Measurements from ENCODE around the gene STKLD1.
"Not testable (repeated sequence)": the region's sequence is repeated elsewhere in the genome, so short reads cannot be mapped to it uniquely, and the experiment has no call there.

STKLD1 gene

DNA sequence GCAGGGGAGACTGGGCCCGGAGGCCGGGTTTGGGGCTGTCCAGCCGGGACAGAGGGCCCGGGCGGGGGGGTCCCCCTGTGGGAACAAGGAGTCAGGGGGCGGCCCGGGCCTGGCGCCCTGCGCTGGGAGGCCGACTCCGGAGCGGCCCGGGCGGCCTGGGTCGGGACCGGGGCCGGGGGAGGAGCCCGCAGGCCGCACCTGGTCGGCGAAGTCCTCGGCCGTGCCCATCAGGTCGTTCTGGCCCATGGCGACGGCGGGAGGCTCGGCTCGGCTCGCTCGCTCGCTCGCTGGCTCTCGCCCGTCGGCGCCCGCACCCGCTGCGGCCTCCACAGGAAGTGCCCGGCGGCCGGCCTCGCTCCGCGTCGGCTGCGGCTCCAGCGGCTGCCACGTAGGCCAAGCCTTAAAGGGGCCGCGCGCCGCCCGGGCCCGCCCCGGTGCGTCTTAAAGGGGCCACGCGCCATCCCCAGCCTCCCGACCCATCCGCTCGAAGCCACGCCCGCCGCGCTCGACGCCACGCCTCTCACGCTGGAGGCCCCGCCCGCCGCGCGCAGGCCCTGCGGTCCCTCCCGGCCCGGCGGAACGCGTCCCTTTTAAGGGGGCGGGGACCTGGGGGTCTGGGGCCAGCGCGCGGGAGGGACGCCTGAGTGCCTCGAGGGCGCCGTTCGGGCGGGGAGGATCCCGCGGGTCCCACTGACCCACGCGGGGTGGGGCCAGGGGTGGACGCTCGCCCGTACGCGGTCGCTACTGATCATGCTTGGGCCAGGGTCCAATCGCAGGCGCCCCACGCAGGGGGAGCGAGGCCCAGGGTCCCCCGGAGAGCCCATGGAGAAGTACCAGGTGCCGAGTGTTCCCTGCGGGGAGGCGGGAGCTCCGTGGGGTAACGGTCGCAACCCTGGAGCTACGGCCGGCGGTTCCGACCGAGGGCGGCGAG lies at the start of gene STKLD1, which contains the start of gene SURF4:
STKLD1 (plus strand) TSS at position 643 of the 931 bp plus-strand sequence; CDS start at position 751, 108 bp downstream.
SURF4 (minus strand) TSS at position 337 of the 931 bp plus-strand sequence; CDS start at position 246, 91 bp downstream.
- DNase-seq (ENCODE audit: low spot score) = peak; percentile 99

DNA sequence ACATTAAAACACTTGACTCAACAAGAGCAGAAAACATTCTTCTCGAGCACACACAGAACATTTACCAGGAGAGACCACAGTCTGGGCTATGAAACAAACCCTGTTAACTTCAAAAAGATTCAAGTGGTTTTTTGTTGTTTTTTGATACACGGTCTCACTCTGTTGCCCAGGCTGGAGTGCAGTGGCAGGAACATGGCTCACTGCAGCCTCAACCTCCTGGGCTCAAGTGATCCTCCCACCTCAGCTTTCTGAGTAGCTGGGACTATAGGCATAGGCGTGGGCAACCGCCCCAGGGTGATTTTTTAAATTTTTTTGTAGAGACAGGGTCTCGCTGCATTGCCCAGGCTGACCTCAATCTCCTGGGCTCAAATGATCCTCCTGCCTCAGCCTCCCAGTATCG lies 49.1 kb upstream of the STKLD1 start:
- not testable (repeated sequence) for DNase-seq (ENCODE audit: low spot score)

DNA sequence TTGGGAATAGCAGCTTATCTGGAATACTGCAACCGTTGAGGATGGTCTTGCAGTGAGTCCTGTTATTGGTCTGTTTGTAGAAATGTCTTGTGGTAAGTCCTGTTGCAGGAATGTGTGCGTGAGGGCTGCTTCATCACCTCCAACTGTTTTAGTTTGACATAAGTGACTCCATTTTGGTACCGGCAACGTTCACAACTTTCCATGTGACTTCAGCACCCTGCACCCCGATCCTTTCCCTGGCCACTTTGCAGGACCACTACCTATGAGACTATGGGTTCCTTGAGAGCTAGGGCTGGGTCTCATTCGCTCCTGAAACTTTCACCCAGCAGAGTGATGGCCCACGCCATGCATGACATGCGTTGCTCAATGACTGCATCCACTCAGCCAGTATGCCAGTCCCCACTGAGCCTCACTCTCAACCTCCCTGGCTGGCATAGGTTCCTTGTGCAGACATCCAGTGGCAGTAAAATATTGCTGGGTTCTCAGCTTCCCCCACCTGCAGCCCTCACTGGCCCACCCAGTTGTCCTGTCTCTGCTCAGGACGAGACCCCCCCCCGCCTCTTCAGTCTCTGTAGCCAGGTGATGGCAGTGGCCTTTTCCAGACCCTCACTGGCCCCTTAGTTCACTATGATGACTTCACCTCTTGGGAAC lies 48.2 kb upstream of the STKLD1 start:
- DNase-seq (ENCODE audit: low spot score) = no peak

DNA sequence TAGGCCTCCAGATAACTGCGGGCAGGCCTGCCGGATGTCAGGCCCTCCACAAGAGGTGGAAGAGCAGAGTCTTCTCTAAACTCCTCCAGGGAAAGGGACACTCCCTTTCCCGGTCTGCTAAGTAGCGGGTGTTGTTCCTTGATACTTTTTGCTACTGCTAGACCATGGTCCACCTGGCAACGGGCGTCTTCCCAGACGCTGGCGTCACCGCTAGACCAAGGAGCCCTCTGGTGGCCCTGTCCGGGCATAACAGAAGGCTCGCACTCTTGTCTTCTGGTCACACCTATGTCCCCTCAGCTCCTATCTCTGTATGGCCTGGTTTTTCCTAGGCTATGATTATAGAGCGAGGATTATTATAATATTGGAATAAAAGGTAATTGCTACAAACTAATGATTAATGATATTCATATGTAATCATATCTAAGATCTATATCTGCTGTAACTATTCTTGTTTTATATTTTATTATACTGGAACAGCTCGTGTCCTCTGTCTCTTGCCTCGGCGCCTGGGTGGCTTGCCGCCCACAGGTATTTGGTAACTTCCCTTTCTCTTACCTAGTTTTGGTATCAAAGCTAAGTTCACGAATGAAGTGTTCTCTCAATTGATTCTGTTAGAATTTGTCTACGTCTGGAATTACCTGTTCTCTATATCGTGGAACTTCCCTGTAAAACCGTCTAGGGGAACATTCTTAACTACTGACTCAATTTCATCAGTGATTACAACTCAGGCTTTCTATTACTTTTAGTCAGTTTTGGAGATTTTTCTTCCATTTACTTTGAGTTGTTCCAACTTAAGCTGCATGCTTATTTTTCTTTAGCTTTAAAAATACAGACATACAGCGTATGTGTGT lies 46.6 kb upstream of the STKLD1 start:
- DNase-seq (ENCODE audit: low spot score) = not testable (repeated sequence)

DNA sequence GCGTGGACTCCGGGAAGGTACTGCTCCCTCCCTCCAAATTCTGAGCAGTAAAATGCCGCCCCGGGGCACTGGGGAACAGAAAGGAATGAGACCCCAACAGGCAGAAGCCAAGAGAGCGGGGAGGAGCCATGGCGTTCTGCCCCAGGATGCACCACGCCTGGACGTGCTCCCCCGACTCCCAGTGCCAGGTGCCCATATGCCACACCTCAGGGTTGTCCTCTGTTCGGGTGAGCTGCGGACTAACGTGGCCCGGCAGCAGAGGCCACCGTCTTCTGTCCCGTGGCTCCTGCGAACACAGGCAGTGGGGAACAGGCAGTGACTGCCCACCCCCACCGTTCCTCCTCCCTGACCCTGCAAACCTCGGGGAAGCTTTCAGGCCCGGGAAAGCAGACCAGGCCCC lies 44.9 kb upstream of the STKLD1 start:
- DNase-seq (ENCODE audit: low spot score) = no peak

DNA sequence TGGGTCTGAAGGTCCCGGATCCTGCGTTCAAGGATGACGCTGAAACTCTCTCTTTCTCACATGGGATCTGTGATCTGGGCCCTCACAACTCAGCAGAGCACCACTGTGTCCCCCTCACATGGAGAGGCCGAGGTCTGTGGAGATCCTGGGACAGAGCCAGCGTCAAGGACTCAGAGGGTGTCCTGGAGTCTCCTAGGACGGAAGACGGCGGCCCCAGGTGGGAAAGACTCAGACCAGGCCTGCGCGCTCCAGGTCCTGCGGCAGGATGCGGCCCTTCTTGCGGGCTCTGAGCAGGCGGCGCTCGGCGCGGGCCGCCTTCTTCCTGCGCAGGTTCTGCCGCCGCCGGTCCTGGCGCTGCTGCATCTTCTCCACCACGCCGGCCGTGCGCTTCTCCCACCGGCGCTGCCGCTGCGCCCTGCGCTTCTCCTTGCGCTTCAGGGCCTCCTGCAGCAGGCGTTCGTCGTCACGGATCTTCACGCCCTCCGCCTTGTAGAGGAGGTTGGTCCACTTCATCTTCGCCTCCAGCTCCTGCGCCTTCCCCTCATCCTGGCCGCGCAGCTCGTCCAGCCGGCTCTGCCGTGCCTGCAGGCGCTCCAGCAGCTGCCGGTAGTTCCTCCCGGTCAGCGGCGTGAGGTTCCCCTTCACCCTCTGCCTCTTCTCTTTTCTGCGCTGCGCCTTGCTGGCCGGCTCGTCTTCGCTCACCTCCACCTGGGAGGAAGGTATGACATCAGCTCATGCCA lies 44.4 kb upstream of the STKLD1 start:
- DNase-seq (ENCODE audit: low spot score) = no peak

DNA sequence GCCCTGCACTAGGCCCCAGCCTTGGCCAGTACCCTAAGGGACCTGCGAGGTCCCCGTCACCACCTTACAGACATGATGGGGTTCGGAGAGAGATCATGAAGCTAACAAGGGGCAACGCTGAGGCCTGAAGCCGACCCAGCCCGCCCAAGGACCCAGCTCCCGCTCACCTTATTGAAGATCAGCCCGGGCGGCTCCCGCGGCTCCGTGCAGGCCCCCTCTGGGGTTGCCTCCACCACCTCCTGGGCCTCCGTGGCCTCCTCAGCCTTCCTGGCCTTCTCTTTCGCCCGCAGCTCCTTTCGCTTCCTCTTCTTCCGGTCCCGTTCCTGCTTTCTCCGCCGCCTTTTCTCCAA lies 43.8 kb upstream of the STKLD1 start:
- DNase-seq (ENCODE audit: low spot score) = no peak

DNA sequence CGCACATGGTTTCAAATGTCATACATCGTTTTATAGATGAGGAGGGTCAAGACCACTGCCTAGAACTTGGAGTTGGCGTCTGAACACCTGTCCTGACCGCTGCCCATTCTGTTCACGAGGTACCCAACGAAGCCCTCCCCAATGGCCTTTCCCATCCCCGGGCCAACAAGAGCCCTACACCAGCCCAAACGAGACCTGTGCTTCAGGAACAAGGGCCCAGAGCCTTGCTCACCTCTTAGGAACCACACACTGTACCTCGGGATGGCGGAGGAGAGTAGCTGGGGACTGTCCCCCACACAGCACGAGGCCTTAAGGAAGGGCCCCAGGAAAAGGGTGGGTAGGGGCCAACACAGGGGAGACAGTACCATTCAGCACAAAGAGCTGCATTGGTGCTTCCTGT lies 43.2 kb upstream of the STKLD1 start:
- no peak for DNase-seq (ENCODE audit: low spot score)

DNA sequence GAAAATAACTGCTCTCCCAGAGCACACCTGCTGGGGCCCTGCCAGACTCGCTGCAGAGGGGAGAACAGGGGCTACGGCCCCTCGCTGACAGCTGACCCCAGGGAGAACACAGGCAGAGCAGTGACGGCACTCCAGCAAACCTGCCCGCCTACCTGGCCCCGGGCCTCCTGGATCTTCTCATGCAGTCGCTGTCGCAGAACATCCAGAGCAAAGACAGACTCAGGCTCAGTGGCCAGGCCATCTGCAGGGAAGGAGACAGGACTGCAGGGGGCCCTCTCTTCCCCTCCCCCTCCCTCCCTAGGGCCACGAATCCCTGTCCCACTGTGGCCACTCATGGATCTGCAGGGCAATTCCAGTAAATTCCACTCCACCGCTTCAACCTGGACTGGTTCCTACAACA lies 42.6 kb upstream of the STKLD1 start:
- DNase-seq (ENCODE audit: low spot score) = no peak

DNA sequence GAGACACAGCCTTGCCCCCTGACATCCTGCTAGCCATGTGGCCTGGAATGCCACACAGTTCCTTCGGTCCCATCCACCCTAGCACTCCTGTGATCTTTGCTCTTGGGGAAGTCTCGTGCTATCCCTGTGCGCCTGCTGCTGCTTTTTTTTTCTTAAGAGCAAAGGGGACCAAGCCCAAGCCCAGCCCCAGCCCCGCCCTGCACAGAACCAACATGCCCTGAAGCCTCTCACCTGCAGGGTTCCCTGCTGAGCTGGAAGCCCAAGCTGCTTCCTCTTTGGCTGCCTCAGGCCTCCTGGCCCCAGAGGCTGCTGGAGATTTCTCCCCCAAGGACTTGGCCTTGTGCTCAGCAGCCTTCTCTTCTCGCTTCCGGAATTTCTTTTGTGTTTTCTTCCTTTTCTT lies 42.0 kb upstream of the STKLD1 start:
- DNase-seq (ENCODE audit: low spot score) = no peak

DNA sequence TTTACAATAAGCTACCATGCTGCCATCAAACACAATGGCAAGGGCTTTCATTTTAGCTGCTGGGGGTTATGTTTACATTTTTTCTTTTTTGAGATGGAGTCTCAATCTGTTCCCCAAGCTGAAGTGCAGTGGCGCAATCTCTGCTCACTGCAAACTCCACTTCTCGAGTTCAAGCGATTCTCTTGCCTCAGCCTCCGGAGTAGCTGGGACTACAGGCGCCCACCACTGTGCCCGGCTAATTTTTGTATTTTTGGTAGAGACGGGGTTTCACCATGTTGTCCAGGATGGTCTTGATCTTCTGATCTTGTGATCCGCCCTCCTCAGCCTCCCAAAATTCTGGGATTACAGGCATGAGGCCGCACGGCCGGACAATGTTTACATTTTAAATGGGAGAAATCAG lies 41.3 kb upstream of the STKLD1 start:
- DNase-seq (ENCODE audit: low spot score) = not testable (repeated sequence)

DNA sequence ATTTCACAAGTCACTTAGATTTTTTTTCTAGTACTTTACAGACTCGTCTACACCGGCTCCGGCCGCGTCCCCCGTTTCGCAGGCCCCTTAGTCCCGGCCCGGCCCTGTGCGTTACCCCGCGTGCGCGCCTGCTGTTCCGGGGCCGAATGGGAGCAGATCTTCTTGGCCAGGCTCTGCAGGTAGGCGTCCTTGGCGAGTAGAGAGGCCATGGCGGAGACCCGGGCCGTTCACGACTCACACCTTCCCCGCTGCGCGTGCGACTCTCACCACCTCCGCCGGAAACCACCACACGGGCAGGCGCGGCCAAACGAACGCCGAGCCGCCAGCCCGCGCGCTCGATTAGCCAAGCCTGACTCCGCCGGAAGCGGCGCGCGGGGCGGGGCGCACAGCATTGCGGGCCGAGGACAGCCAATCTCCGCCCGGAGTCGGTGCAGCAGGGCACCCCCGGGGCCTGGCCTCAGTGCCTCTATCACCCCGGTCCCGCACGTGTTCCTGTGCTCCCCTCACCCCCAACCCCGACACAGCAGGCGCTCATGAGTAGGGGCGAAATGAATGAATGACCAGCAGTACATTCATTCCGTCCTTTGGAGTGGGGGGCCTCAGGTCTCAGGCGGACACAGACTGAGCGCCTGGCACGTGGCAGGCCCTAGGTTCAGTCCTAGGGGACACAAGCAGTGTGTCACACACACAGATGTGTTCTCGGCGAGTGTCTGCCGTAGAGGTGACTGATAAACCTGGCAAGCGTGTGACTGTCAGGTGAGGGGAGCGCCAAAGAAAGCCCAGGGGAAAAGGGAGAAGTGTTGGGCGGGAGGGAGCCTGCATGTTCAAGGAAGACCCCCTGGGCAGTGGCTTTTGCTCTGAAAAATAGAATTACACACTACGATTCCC lies 40.0 kb upstream of the STKLD1 start, which contains the start of gene SURF6:
SURF6 (minus strand) TSS at position 265 of the 888 bp plus-strand sequence; CDS start at position 209, 56 bp downstream.
- peak; percentile 96 for DNase-seq (ENCODE audit: low spot score)

DNA sequence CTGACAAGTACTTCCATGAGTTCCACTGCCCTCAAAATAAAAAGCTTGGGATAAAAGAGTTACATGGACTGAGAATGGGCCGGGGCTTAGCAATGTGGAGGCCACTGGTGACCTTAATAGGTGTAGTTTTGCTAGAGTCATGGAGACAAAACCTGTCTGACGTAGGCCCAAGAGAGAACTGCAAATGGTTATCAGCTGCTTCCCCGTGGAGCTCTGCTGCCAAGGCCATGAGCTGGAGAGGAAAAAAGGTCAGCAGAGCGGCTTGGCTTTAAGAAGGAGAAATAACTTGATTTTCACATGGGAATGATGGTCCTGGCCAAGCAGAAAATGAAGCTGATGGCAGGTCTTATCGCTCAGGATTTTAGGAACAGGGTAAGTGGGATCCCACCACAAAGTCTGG lies 36.5 kb upstream of the STKLD1 start:
- no peak for DNase-seq (ENCODE audit: low spot score)

DNA sequence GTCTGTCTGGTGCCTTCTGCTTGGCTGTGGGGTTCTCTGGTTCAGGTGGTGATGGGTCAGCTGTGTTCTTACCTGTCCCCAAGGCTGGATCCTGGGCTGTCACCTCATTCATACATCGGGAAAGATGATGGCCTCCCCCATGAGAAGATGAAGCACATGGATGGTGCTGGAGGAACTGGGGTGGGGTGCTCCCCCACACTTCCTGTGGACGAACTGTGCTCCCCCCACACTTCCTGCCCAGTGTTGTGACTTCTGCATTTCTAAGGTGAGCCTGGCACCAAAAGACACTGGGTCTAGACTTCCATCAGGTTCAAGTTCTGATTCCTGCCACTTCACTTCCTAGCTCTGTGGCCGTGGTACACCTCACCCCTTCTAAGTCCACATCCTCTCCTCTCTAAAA lies 35.9 kb upstream of the STKLD1 start:
- no peak for DNase-seq (ENCODE audit: low spot score)

DNA sequence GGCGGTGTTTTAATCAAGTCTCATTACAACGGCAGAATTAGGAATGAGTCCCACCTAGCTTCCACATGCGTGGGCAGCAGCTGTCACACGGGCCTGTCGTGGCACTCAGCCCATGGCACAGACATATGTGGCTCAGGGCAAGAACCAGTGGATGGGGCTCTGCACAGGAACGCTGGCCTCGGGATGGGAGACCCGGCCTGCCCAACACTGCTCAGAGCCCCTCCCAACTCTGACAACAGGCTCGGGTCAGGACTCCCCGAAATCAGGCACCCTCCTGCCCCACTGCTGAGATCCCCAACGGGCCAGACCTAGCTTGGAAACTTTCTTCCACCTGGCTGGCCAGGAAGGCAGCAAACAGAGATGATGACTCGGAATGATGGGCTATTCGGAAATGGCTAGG lies 35.2 kb upstream of the STKLD1 start:
- no peak for DNase-seq (ENCODE audit: low spot score)

DNA sequence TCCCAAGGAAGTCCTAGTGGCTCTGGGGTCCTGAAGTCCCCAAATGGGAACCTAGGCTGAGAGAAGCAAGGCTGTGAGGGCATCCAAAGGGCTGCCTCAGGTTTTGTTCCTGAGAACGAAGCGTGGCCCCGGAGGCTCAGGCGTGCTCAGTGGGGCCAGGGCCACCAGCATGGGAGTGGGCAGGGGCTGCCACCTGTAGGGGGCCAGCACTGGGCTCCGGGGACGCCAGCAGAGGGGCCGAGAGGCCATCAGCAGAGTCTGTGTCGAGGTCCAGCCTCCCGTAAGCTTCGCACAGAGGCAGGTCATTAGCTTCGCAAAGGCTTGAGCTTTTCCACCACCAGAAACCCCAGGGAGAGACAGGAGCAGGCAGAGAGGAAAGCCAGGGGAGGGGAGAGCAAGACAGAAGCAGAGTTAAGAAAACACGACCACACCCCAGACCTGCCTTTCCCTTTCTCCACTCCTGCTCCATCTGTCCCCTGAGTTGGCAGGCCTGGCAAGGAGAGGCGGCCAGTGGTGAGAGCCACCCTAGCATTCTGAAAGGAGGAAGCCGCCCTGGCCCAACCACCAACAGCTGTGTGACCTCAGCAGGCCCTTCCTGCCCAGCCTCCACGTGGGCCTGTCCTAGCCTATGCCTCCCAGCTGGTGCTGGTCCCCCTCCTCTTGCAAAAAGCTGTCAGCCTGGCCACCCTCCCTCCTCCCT lies 34.6 kb upstream of the STKLD1 start:
- no peak for DNase-seq (ENCODE audit: low spot score)

DNA sequence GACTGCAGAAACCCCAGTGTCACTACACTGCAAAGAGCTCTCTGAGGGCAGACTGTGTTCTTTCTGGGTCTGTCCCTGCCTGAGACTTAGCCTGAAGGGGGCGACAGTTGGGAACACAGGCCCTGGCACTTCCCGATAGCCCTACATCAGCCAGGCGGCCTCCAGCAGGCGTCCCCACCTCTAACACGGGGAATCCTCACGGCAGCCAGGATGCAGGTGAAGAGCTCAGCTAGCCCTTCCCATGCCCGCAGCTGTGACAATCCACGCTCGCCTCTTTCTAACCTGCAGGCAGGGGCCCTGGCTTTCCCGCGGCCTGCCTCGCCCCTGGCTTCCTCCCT lies 34.1 kb upstream of the STKLD1 start:
- no peak for DNase-seq (ENCODE audit: low spot score)

DNA sequence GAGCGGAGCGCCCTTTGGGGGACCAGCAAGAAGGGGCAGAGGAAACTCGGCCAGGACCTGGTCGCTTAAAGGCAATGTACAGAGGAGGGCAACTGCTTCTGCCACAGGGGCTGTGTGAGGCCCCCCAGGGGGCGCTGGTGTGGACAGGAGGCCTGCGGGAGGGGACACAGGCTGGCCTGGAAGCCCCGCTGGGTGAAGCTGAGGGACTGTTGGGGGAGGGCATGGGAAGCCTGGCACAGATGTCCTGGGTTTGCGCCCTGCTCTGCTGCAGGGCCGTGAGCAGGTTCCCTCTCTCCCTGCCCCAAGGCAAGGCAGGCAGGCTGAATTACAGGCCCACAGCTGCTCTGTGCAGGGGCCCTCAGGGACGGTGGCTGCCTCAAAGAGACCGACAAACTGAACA lies 33.6 kb upstream of the STKLD1 start:
- DNase-seq (ENCODE audit: low spot score) = no peak

DNA sequence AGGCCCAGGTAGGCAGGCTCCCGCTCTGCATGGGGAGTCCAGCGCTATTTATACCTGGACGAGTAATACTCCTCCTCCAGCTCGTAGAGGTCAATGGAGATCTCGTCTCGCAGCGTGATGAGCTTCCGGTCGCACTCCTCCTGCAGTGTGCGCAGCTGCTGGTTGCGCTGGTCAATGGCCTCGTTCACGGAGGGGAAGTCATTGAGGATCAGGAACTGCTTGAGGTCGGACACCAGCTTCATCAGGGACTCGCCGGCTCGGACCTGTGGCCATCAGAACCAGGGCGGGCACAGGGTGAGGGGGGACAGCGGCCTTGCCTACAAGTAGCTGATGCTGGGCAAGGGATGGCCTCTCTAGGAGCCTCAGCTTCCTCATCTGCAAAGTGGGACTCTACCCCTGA lies 32.1 kb upstream of the STKLD1 start:
- no peak for DNase-seq (ENCODE audit: low spot score)

DNA sequence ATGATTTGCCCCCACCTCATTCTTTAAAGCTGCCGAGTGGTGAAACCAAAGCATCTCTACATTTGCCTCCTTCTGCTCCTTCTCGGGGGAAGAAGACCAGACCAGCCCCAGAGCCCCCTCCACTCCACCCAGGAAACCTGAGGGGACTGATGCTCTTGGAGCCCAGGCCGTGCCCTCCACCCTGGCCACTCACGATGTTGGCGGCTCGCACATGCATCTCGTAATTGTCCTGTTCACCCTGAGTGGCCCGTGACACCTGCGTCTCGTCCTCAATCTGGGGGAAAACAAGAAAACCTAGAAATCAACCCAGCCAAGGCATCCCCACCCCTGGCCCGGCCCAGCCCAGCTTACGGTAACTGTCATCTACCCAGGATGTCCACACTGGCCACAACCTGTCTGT lies 31.2 kb upstream of the STKLD1 start:
- DNase-seq (ENCODE audit: low spot score) = no peak
